Measurements from ENCODE around the gene PDLIM7.

PDLIM7 gene

GRCh38 chr5:177523711-177524538 lies 26.5 kb upstream of the PDLIM7 start:
- H3K4me3 ChIP-seq (ENCODE audit: low read depth, low read length): no peak overlapping the region
- no peak for TF ChIP-seq CTCF (IDR thresholded peaks at IDR 0.05; ENCODE audit: low read depth, low read length)
- H3K36me3 ChIP-seq: peaks cover 7% of the 10 kb centered on the region
- H3K27me3 ChIP-seq (ENCODE audit: insufficient read depth, low read depth, severe bottlenecking): no peaks in the 10 kb centered on the region
- no peak for DNase-seq
- H3K9me3 ChIP-seq (ENCODE audit: severe bottlenecking): no peaks in the 10 kb centered on the region
- H3K27ac ChIP-seq: no peak overlapping the region

- no peak for DNase-seq
- H3K4me3 ChIP-seq (ENCODE audit: low read depth, low read length): no peak overlapping the region
- H3K27me3 ChIP-seq (ENCODE audit: insufficient read depth, low read depth, severe bottlenecking): no peaks in the 10 kb centered on the region
- 0 out of 2 replicates have a peak, but pooled peaks have one; percentile 19 for TF ChIP-seq CTCF (IDR thresholded peaks at IDR 0.05; ENCODE audit: low read depth, low read length)
- peaks cover 7% of the 10 kb centered on the region for H3K36me3 ChIP-seq
- H3K27ac ChIP-seq: no peak overlapping the region
- no peaks in the 10 kb centered on the region for H3K9me3 ChIP-seq (ENCODE audit: severe bottlenecking)
Observed at GRCh38 chr5:177520916-177521513, 23.6 kb upstream of the PDLIM7 start.

DNA sequence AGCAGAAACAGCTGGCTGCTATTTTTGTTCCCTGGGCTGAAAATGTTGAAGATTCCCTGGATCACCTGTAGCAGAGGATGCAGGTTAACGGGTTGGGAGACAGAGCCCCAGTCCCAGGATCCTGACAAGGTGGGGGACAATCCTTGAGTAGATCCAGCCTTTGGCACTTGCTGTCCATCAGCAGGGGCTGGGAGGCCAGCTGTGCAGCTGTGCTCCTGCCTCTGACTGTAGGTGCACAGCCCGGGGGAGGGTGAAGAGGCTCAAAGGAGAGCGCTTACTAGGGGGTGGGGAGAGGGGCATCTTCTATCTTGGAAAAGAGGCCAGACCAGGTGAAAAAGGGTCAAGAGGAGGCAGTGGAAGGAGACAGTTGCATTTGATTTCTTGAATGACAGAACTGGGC lies 22.9 kb upstream of the PDLIM7 start:
- H3K4me3 ChIP-seq (ENCODE audit: low read depth, low read length): no peak overlapping the region
- peaks cover 13% of the 10 kb centered on the region for H3K36me3 ChIP-seq
- no peaks in the 10 kb centered on the region for H3K9me3 ChIP-seq (ENCODE audit: severe bottlenecking)
- no peaks in the 10 kb centered on the region for H3K27me3 ChIP-seq (ENCODE audit: insufficient read depth, low read depth, severe bottlenecking)
- DNase-seq: no peak
- no peak overlapping the region for H3K27ac ChIP-seq
- no peak for TF ChIP-seq CTCF (IDR thresholded peaks at IDR 0.05; ENCODE audit: low read depth, low read length)

DNA sequence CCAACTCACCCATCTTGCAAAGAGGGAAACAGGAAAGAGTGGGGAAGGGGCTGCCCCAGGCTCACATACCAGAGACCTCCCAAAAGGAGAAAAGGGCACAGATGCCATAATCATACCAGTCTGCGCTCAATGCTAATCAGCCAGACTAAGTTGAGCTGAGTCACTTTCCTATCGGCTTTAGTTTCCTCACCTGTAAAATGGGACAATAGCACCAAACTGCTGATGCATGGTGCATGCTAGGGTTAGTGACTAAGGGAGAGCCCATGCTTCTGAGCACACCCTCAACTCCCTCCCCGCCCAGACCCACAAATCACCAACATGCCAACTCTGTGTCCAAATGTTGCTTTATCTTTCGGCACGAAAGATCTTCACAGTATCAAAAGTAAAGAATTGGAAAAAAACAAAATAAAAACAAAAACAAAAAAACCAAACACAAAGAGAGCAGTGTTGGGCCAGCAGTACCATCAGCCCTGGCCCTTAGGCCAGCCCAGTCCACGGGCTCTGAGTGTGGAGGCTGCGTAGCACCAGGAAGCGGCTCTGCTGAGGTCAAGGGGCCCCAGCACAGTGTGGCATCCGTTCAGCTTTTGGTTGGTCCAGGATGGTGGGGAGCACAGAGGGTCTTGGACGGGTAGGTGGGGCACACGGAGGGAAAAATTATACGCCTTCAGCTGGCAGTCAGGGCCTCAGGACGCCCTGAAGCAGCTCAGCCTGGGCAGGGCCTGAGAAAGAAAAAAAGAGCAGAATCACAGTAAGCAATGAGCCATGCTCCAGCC lies 22.2 kb upstream of the PDLIM7 start:
- no peak for DNase-seq
- no peak overlapping the region for H3K27ac ChIP-seq

More for the DNA sequence above, 22.2 kb upstream of the PDLIM7 start:
- H3K36me3 ChIP-seq: peaks cover 13% of the 10 kb centered on the region
- TF ChIP-seq CTCF (IDR thresholded peaks at IDR 0.05; ENCODE audit: low read depth, low read length): no peak
- H3K27me3 ChIP-seq (ENCODE audit: insufficient read depth, low read depth, severe bottlenecking): no peaks in the 10 kb centered on the region
- H3K9me3 ChIP-seq (ENCODE audit: severe bottlenecking): no peaks in the 10 kb centered on the region
- no peak overlapping the region for H3K4me3 ChIP-seq (ENCODE audit: low read depth, low read length)
